Sigmoid colon (tissue), 4 donors: ENCODE measurements around the gene TRIO.

ENCODE experiments used
- CTCF ChIP-seq, 4 experiments: fragments of 450-650 bp in 3 of 4; fragments of 200-600 bp in 1 of 4; IDR thresholded peaks; one replicate each; pipeline ENCODE4 v1.5.1; 2016 to 2019; ENCODE audit warnings: antibody characterized with exemption in 4 of 4, mild to moderate bottlenecking in 3 of 4, moderate library complexity in 2 of 4
- POLR2A ChIP-seq, 2 donors: fragments of 450-650 bp; IDR thresholded peaks; one replicate each; pipeline ENCODE4 v1.6.1; 2016; ENCODE audit warnings: antibody characterized with exemption in 2 of 2, mild to moderate bottlenecking in 2 of 2, moderate library complexity in 2 of 2
- POLR2AphosphoS5 ChIP-seq, 4 donors: sonication (generic); formaldehyde crosslinking; IDR thresholded peaks; one replicate each; pipeline ENCODE4 v1.6.1; 2017; ENCODE audit warnings: antibody characterized with exemption in 4 of 4

GRCh38 chr5:14460844-14461398 is 317.8 kb downstream of the TRIO start:
- no peak for TF ChIP-seq POLR2A (IDR thresholded peaks at IDR 0.05)
- no peak for TF ChIP-seq CTCF (IDR thresholded peaks at IDR 0.05)
- TF ChIP-seq POLR2AphosphoS5 (IDR thresholded peaks at IDR 0.05) = no peak
